Stomach (tissue), 4 donors: ENCODE data around the gene DCN.

Source experiments
- EP300 ChIP-seq: sonication (generic); formaldehyde crosslinking; IDR thresholded peaks from one replicate; pipeline ENCODE4 v1.6.1; 2017; ENCODE audit warnings: antibody characterized with exemption
- TF ChIP-seq, protein P1 (sequence below), 7 experiments: fragments of 450-650 bp in 4 of 7; fragments of 200-600 bp in 3 of 7; sonication (generic) in 3 of 7; IDR thresholded peaks; one replicate each; pipeline ENCODE4 v1.5.1; 2016 to 2019; ENCODE audit warnings: antibody characterized with exemption in 7 of 7, control low read depth in 2 of 7, mild to moderate bottlenecking in 1 of 7

DNA sequence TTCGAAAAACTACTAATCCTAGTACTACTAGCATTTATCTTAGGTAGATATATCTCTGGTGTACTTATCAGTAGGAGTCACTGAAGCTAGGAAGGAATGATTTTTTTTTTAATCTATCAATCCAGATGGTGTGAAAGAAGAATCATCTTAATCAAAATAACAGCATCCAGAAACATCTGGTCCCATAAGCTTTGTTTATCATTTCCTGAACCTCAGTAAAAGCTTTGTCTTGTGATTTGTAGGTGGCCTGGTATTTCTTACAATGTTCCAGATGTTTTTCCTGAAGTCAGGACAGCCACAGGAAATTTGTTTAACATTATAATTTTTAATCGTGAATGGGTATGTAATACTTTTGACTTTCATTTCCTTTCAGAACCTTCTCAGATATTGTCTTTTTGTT is 43.3 kb downstream of the DCN start:
- TF ChIP-seq, protein P1, sequence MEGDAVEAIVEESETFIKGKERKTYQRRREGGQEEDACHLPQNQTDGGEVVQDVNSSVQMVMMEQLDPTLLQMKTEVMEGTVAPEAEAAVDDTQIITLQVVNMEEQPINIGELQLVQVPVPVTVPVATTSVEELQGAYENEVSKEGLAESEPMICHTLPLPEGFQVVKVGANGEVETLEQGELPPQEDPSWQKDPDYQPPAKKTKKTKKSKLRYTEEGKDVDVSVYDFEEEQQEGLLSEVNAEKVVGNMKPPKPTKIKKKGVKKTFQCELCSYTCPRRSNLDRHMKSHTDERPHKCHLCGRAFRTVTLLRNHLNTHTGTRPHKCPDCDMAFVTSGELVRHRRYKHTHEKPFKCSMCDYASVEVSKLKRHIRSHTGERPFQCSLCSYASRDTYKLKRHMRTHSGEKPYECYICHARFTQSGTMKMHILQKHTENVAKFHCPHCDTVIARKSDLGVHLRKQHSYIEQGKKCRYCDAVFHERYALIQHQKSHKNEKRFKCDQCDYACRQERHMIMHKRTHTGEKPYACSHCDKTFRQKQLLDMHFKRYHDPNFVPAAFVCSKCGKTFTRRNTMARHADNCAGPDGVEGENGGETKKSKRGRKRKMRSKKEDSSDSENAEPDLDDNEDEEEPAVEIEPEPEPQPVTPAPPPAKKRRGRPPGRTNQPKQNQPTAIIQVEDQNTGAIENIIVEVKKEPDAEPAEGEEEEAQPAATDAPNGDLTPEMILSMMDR (IDR thresholded peaks at IDR 0.05): no peak
- no peak for TF ChIP-seq EP300
